ENCODE measurements around the gene NBEAL1.
"Not testable (repeated sequence)": the region's sequence is repeated elsewhere in the genome, so short reads cannot be mapped to it uniquely, and the experiment has no call there.

Gene NBEAL1

DNA sequence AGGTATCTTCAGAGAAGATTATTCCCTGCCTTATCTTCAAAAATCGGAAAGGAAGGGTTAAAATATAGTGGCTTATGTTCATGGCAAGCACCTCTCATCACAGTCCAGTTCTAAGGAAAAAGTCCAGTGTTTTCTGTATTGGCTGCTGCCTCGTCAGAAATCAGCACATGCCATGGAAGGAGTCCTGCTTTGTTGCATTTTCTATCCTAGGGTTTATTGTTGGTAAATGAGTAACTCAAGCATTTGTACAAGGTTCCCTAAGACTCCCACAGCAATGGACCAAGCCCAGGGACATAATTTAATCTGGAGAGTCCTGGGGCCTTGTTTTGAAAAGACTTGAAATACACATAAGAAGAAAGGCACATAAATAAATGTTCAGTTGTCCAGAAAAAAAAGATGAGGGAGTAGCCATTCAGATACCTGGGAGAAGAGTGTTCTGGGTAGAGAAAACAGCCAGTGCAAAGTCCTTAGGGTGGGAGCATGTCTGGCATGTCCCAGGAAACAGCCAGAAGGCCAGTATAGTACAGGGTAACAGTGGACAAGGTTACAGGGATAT, 26.4 kb downstream of the NBEAL1 start:
- DNase-seq = no peak

DNA sequence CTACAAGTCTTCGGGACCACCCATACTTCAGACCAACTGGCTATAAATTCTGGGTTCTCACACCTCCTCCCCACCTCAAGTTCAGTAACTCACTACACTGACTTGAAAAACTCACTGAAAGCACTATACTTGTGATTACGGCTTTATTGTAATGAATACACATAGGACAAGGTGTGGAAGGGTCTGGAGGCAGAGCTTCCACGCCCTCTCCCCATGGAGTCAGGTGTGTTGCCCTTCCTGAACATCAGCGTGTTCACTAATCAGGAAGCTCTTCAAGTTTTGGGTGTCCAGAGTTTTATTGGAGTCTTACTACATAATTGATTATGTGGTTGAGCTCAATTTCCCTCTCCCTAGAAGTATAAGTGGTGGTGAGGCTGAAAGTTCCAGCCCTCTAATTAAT, 27.5 kb downstream of the NBEAL1 start:
- no peak for DNase-seq

DNA sequence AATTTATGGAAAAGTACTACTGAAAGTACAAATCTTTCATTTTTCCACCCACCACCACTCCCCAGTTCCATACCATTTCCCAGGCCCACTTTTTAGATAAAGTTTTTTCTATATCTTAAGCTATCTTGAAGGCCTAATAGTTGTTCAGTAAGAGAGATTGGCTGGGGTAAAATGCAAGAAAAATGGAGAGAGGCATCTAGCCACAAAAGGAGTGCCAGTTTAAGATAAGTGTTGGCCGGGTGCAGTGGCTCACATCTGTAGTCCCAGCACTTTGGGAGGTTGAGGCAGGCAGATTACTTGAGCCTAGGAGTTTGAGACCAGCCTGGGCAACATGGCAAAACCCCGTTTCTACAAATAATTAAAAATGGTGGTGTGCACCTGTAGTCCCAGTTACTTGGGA, 28.6 kb downstream of the NBEAL1 start:
- no peak for DNase-seq

DNA sequence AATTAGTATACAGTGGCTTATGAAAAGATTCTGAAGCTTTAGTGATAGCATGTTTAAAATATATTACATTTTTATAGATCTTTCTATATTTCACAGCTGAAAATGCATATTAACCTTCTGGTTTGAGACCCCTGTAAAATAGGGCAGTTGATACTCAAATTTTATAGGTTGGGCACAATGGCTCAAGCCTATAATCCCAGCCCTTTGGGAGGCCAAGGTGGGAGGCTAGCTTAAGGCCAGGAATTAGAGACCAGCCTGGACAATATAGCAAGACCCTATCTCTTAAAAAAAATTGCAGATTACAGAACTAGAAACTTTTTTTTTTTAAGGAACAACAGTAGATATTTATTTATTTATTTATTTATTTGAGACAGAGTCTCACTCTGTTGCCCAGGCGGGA, 31.2 kb downstream of the NBEAL1 start:
- no peak for DNase-seq

DNA sequence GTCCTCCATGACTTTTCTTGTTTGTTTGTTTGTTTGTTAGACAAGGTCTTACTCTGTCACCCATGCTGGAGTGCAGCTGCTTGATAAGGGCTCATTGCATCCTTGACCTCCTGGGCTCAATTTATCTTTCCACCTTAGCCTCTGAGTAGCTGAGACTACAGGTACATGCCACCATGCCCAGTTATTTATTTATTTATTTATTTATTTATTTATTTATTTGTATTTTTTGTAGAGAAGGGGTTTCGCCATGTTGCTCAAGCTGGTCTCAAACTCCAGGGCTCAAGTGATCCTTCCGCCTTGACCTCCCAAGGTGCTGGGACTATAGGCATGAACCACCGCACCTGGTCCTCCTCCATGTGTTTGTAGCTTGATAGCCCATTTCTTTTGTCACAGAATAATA, 37.9 kb downstream of the NBEAL1 start:
- no peak for DNase-seq

DNA sequence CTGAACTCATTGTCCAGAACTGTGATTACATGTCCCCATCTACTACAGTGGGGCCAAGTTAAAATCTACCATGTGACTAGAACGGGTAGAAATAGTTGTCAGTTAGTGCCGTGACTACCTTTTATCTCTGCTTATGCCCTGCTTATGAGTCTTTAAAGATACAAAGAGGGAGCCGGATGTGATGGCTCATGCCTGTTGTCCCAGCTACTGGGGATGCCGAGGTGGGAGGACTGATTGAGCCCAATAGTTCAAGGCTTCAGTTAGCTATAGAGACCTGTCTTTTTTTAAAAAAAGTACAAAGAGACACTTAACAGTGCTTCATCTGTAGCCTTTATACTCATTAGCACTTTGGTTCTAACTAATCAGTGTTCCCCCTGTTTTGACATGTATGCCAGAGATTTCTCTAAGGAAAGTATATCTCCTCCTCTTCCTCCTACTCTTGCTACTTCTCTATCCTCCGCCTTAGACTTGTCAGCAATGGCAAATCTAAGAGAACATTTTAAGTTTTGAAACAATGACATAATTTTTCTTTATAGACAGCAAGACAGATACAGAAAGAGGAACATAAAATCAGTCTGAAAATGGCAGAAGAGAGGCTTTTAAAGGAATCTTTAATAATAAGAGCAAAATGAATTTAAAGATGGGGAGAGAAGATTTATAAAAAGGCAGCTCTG, 45.0 kb downstream of the NBEAL1 start:
- DNase-seq = no peak

DNA sequence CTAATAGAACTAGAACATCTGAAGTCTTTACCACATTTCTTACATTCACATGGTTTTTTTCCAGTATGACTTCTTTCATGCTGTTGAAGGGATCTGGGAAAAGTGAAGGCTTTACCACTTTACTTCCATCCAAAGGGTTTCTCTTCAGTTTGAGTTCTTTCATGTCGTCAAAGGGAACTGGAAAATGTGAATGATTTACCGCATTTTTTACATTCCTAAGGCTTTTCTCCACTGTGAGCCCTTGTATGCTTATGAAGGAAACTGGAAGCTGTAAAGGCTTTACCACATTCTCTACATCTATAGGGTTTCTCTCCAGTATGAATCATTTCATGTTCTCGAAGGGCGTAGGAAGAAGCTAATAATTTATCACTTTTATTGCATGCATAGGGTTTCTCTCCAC, 46.7 kb downstream of the NBEAL1 start:
- no peak for DNase-seq

DNA sequence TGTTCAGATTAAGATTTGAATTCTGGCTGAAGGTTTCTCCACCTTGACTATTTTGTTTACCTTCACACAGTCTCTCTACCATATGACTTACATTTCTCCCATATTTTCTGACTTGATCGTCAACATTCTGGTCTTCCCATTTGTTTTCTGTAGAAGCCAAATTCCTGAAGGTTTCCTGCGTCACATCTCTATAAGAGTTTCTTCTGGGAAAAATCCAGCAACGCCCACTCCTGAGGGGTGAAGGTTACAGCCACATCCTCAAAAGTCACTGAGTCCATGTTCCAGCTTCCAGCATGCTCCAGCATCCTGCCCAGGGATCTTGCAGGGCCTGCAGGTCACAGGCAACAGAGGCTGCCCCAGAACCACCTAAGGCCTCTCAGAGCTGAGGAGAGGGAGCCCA, 47.5 kb downstream of the NBEAL1 start:
- DNase-seq = no peak

DNA sequence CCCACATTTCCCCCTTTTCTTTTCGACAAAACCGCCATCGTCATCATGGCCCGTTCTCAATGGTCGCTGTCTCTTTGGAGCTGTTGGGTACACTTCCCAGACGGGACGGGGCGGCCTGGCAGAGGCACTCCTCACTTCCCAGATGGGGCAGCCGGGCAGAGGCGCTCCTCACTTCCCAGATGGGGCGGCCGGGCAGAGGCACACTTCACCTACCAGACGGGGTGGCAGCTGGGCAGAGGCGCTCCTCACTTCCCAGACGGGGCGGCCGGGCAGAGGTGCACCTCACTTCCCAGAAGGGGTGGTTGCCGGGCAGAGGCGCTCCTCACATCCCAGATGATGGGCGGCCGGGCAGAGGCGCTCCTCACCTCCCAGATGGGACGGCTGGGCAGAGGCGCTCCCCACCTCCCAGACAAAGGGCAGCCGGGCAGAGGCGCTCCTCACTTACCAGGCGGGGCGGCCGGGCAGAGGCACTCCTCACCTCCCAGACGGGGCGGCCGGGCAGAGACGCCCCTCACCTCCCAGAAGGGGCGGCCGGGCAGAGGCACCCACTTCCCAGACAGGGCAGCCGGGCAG, 51.9 kb downstream of the NBEAL1 start:
- not testable (repeated sequence) for DNase-seq

DNA sequence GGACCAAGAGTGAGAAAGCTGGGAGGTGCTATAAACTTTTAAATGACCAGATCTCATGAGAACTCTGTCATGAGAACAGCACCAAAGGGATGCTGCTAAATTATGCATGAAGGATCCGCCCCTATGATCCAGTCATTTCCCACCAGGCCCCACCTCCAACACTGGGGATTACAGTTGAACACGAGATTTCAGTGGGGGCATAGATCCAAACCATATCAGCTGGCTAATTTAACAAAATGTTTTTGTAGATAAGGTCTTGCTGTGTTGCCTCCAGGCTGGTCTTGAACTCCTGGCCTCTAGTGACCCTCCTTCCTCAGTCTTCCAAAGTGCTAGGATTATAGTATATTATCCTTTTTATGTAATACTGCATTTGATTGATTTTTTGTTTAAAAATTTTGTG, 56.0 kb downstream of the NBEAL1 start:
- no peak for DNase-seq

DNA sequence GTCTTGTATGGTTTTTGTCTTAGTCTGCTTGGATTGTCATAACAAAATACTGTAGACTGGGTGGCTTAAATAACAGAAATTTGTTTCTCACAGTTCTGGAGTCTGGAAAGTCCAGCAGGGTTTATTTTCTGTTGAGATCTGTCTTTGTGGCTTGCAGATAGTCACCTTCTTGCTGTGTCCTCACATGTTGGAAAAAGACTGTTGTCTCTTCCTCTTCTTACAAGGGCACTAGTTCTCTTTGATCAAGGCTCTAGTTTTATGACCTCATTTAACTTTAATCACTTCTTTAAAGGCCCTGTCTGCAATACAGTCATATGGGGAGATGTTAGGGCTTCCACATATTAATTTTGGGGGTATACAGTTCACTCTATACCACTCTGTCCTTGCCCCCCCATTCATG, 56.5 kb downstream of the NBEAL1 start:
- no peak for DNase-seq

DNA sequence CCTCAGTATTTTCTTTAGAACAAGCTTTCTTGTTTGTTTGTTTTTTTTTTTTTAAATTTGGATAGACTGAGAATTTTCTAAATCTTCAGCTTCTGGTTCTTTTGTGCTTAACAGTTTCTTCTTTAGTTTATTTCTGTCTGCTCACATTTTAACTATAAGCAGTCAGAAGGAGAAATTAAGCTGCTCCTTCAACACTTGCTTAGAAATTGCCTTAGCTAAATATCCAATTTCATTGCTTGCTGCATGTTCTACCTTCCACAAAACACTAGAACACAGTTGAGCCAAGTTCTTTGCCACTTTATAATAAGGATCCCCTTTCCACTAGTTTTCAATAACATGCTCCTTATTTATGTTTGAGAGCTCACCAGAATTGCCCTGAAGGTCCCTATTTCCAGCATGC, 57.7 kb downstream of the NBEAL1 start:
- DNase-seq = no peak

DNA sequence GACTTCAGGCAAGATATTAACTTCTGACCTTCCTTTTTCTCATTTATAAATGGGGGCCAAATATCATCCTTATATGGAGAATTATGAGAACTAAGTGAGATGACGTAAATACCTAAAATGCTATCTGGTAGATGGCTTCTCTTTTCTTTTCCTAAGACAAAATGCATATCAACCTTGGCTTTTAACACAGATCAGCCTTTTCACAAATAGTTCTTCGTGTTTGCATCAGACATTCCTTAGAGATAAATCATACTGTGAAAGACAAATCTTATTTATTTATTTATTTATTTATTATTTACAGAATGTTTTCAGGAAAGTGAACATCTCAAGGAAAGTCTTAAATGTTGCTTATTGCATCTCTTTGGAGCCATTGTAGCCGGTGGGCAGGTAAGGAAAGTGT, 62.8 kb downstream of the NBEAL1 start:
- no peak for DNase-seq

DNA sequence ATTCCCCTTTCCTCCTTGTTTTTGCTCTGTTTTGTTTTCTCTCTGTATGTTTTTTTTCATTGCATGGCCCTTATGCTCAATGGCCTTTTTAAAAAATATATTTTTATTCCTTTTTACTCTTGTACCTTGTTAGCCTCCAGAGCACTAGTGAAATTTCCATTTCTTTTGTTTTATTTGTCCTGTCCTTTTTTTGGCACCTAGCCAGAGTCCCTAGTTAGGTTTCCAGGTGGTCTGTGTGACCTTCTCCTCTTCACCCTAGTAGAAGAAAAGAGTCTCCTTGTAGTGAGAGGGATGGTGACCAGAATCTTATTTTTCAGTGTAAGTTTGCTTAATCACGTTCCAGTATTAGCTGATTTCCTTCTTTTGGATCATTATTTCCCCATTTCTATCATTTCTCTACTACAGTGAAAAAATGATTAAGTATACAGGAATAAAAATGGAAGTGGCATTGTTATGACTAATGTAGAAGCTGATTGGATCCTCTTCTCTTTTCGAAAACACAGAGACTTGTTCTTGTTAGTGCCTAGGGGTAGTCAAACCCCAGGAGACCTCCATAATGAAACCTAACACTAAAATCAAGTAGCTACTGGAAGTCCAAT, 65.9 kb downstream of the NBEAL1 start:
- DNase-seq = no peak

DNA sequence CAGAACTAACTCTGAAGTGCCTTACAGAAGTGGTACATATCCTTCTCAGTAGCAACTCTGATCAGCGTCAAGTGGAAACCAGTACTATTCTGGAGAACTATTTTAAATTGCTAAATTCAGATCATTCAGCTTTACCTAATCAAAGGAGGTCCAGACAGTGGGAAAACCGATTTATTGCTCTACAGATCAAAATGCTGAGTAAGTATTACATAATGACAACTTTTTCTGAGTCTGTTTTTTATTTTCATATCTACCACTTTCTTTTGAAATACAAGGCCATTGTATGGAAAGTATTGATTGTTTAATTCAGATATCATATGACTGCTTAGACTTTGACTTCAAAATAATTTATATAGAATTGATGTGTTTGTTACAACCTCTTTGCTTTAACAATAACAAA, 68.7 kb downstream of the NBEAL1 start:
- no peak for DNase-seq

DNA sequence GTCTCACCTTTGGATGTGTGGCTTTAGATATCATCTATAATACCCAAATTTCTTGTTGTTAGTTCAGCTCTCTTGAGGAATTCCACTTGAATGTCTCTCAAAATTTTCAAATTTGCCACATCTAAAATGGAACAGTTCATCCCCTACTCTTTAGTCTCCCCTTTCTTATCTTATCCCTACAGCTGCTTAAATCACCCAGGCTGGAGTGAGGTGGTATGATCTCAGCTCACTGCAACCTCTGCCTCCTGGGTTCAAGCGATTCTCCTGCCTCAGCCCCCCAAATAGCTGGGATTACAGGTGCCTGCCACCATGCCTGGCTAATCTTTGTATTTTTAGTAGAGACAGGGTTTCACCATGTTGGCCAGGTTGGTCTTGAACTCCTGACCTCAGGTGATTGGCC, 71.7 kb downstream of the NBEAL1 start:
- not testable (repeated sequence) for DNase-seq

DNA sequence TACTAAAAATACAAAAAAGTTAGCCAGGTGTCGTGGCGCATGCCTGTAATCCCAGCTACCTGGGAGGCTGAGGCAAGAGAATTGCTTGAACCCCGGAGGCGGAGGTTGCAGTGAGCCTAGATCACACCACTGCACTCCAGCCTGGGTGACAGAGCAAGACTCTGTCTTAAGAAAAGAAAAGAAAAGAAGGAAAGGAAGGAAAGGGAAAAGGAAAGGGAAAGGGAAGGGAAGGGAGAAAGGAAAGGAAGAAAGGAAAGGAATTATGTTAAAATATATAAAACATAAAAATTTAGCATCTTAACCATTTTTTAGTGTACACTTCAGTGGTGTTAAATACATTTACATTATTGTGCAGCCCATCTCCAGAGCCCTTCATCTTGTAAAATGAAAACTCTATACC, 76.0 kb downstream of the NBEAL1 start:
- DNase-seq = not testable (repeated sequence)

DNA sequence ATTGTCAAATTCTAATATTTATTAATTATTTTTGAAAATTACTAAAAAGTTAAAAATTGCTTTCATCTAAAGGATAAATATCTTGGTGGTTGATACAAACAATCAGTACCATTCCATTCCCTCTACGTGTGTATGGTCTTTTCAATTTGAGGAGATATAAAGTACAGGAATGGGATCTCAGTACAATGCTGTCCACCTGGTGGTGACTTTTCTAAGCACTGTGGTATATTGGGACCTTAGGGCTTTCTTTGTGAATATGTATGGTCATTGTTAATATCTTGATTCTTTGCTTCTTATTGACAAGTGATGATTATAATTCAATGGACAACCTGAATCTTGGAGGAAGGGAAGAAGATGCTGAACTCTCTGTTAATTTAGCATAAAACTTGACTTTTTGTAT, 83.1 kb downstream of the NBEAL1 start:
- DNase-seq = no peak

DNA sequence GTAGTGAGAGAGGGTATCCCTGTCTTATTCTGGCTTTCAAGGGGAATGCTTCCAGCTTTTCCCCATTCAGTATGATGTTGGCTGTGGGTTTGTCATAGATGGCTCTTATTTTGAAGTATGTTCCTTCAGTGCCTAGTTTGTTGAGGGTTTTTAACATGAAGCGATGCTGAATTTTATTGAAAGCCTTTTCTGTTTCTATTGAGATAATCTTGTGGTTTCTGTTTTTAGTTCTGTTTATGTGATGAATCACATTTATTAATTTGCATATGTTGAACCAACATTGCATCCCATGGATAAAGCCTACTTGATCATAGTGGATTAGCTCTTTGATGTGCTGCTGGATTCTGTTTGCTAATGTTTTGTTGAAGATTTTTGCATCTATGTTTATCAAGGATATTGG, 87.7 kb downstream of the NBEAL1 start:
- DNase-seq = not testable (repeated sequence)

DNA sequence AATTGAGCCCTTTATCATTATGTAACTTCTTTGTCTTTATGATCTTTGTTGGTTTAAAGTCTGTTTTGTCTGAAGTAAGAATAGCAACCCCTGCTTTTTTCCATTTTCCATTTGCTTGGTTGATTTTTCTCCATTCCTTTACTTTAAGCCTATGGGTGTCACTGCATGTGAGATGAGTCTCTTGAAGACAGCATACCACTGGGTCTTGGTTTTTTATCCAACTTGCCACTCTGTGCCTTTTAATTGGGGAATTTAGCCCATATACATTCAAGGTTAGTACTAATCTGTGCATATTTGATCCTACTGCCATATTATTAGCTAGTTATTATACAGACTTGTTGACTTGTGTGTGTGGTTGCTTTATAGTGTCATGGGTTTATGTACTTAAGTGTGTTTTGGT, 89.6 kb downstream of the NBEAL1 start:
- no peak for DNase-seq

DNA sequence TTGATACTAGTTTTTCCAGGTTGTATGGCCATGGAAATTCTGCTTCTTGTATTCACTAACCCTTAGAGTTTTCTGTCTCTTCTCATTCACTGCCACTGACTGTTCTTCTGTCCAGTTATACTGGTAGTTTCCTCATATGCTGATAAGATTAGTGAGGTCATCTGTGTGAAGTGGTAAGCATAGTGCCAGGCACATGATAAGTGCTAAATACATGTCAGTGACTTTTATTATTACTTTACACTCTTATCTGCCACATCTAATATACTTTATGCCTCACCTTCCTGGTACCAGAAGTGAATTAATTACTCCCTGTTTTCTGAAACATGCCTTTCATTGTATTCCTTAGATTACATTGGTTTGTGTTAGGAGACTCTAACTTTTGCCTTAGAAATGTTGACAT, 91.3 kb downstream of the NBEAL1 start:
- no peak for DNase-seq

DNA sequence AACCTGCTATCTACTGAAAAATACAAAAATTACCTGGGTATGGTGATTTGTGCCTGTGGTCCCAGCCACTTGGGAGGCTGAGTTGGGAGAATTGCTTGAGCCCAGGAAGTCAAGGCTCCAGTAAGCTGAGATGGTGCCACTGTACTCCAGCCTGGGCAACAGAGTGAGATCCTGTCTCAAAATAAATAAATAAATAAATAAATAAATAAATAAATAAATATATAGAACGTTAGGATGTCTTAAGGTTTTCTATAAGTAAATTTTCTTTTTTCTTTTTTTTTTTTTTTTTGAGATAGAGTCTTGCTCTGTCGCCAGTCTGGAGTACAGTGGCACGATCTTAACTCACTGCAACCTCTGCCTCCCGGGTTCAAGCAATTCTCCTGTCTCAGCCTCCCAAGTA, 95.8 kb downstream of the NBEAL1 start:
- not testable (repeated sequence) for DNase-seq

DNA sequence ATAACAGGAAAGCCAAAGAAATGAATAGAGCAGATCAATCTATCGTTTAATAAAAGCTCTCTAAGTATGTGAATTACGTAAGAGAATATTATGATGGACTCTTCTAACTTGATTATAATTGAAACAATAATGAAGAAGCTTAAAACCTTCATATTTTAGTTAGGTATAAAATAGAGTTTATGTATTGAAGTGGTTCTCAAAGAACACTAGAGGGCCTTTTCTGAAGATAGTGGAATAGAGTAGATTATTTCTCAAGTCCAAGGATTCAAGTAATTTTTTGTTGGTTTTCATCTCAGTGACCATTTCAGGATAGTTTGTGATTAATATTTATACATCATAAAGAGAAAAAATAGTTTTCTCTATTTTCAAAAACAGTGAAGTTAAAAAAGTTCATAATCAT, 97.7 kb downstream of the NBEAL1 start:
- no peak for DNase-seq

DNA sequence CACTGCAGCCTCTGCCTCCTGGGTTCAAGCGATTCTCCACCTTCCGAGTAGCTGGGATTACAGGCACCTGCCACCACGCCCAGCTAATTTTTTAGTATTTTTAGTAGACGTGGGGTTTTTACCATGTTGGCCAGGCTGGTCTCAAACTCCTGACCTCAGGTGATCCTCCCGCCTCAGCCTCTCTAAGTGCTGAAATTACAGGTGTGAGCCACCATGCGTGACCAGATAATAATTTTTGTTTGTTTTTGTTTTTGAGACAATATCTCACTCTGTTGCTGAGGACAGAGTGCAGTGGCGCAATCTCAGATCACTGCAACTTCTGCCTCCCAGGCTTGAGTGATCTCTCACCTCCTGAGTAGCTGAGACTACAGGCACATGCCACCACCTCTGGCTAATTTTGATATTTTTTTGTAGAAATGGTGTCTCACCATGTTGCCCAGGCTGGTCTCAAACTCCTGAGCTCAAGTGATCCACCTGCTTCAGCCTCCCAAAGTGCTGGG, 100.6 kb downstream of the NBEAL1 start:
- not testable (repeated sequence) for DNase-seq
